ENCODE data around the gene LRRN2.
A peak's percentile ranks its signal among the peaks of the same experiment; 100 is the strongest.

Gene LRRN2

GRCh38 chr1:204723131-204723787, 37.7 kb upstream of the LRRN2 start:
- Mint-ChIP-seq H3K4me3 (no peak overlapping the region), H3K36me3 (ENCODE audit: insufficient read depth) (no peaks in the 10 kb centered on the region), H3K4me1 (ENCODE audit: low read depth in 2 of 2) (no peaks in the 10 kb centered on the region), H3K27ac (no peak overlapping the region), H3K9me3 (no peaks in the 10 kb centered on the region), H3K27me3 (peaks cover 23 to 31% of the 10 kb centered on the region in 2 donors)
- DNase-seq: no peak
- peak; percentile 42 for ATAC-seq (replicated peaks)

DNA sequence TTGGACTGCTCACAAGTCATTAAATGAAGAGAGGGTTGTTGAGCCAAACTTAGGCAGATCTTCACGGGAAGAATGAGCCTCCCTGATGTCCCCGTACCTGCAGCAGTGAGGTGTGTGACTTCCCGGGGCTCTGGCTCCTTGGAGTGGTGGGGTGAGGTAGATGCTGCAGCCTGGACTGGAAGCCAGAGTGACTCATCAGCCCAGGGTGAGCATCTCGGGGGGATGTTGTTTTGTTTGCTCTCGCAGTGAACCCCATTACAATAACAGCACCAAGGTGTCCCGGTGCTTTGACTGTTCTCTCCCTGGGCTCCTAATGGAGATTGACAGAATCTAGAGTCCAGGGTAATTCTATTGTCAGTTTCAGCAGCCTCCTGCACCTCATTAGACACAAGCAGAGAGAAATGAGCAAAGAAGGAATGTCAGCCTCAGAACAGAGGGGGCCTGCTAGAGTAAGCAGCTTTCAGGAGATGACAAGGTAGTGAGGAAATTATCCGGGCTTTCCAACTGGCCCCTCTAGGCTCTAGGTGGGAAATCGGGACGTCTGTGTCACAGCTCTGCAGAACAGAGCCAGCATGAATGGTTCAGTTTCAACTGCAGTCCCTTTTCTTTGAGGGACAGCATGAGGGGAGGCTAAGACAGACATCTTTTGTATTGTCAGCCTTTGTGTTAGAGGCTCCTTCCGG, 36.0 kb upstream of the LRRN2 start:
- H3K27ac Mint-ChIP-seq: no peak overlapping the region
- H3K4me3 Mint-ChIP-seq: no peak overlapping the region
- no peaks in the 10 kb centered on the region for H3K9me3 Mint-ChIP-seq
- no peaks in the 10 kb centered on the region for H3K4me1 Mint-ChIP-seq (ENCODE audit: low read depth in 2 of 2)
- H3K36me3 Mint-ChIP-seq (ENCODE audit: insufficient read depth): no peaks in the 10 kb centered on the region
- peaks cover 18 to 23% of the 10 kb centered on the region in 2 donors for H3K27me3 Mint-ChIP-seq
- ATAC-seq (replicated peaks) (no peak), DNase-seq (no peak)

- no peak for DNase-seq
- Mint-ChIP-seq H3K4me3 (no peak overlapping the region), H3K9me3 (no peaks in the 10 kb centered on the region), H3K36me3 (ENCODE audit: insufficient read depth) (no peaks in the 10 kb centered on the region), H3K27me3 (peaks cover 37 to 57% of the 10 kb centered on the region in 2 donors), H3K27ac (no peak overlapping the region), H3K4me1 (ENCODE audit: low read depth in 2 of 2) (no peaks in the 10 kb centered on the region)
- no peak for ATAC-seq (replicated peaks)
These were observed 31.1 kb upstream of the LRRN2 start for GRCh38 chr1:204716660-204717059.

- no peak for DNase-seq
- no peak for ATAC-seq (replicated peaks)
- Mint-ChIP-seq H3K27ac (no peak overlapping the region), H3K27me3 (peaks cover 49 to 69% of the 10 kb centered on the region in 2 donors), H3K36me3 (ENCODE audit: insufficient read depth) (no peaks in the 10 kb centered on the region), H3K4me1 (ENCODE audit: low read depth in 2 of 2) (no peaks in the 10 kb centered on the region), H3K4me3 (no peak overlapping the region), H3K9me3 (no peaks in the 10 kb centered on the region)
These were observed 29.4 kb upstream of the LRRN2 start for GRCh38 chr1:204714861-204715511.

- H3K4me1 Mint-ChIP-seq (ENCODE audit: low read depth in 2 of 2): no peaks in the 10 kb centered on the region
These were observed 28.8 kb upstream of the LRRN2 start for GRCh38 chr1:204714194-204714860.

GRCh38 chr1:204713541-204713940, 28.0 kb upstream of the LRRN2 start:
- Mint-ChIP-seq H3K4me3 (no peak overlapping the region), H3K27ac (no peak overlapping the region)

More at GRCh38 chr1:204714194-204714860, 28.8 kb upstream of the LRRN2 start:
- H3K27me3 Mint-ChIP-seq: peaks cover 48 to 71% of the 10 kb centered on the region in 2 donors
- no peak for ATAC-seq (replicated peaks)
- no peak overlapping the region for H3K27ac Mint-ChIP-seq
- no peaks in the 10 kb centered on the region for H3K9me3 Mint-ChIP-seq
- no peak overlapping the region for H3K4me3 Mint-ChIP-seq
- DNase-seq: no peak
- H3K36me3 Mint-ChIP-seq (ENCODE audit: insufficient read depth): no peaks in the 10 kb centered on the region

GRCh38 chr1:204712708-204713430, 27.3 kb upstream of the LRRN2 start:
- ATAC-seq (replicated peaks): no peak
- H3K9me3 Mint-ChIP-seq: no peaks in the 10 kb centered on the region
- DNase-seq: no peak
- no peaks in the 10 kb centered on the region for H3K36me3 Mint-ChIP-seq (ENCODE audit: insufficient read depth)
- H3K27ac Mint-ChIP-seq: no peak overlapping the region
- H3K4me1 Mint-ChIP-seq (ENCODE audit: low read depth in 2 of 2): no peaks in the 10 kb centered on the region
- H3K4me3 Mint-ChIP-seq: no peak overlapping the region
- H3K27me3 Mint-ChIP-seq: peaks cover 62 to 86% of the 10 kb centered on the region in 2 donors

More at GRCh38 chr1:204713541-204713940, 28.0 kb upstream of the LRRN2 start:
- Mint-ChIP-seq H3K9me3 (no peaks in the 10 kb centered on the region), H3K27me3 (peaks cover 56 to 79% of the 10 kb centered on the region in 2 donors), H3K4me1 (ENCODE audit: low read depth in 2 of 2) (no peaks in the 10 kb centered on the region), H3K36me3 (ENCODE audit: insufficient read depth) (no peaks in the 10 kb centered on the region)
- no peak for DNase-seq
- no peak for ATAC-seq (replicated peaks)

DNA sequence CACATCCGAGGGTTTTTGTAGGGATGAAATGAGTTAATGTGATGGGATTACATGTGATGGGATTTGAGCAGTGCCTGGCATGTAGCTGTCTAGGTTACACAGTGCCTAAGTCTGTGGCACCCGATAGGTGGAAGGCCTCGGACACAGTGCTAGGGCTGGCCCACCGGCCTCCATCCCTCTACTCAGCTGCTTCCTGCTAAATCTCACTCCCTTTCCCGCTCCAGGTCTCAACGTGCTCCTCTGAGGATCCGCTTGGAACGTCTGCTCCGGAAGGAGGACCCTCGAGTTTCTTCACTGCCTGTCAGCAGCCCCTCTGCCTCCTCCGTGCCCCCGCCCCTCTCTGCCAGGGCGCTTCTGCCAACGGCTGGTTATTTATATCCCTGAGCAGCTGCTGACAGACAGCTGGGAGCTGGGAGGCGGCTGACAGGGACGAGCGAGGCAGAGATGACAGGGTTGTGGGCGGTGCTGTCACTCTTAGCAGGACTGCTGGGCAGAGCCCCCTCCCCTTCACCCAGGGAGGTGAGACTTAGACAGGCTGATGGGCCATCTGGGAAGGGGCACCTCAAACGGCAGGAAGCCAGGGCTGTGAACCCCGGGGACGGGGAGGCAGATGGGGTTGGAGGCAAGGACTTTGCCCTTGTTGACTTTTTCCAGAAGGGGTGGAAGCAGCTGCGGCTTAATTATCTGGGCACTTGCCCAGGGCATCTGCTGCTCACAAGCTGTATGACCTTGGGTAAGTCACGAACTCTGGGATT, 26.6 kb upstream of the LRRN2 start:
- Mint-ChIP-seq H3K27ac (no peak overlapping the region), H3K4me1 (ENCODE audit: low read depth in 2 of 2) (peaks cover 0 to 3% of the 10 kb centered on the region in 2 donors), H3K9me3 (no peaks in the 10 kb centered on the region), H3K4me3 (no peak overlapping the region), H3K27me3 (peaks cover 66 to 93% of the 10 kb centered on the region in 2 donors), H3K36me3 (ENCODE audit: insufficient read depth) (peaks cover 2% of the 10 kb centered on the region)
- DNase-seq (no peak), ATAC-seq (replicated peaks) (no peak)

GRCh38 chr1:204711103-204711946, 25.8 kb upstream of the LRRN2 start:
- Mint-ChIP-seq H3K4me3 (no peak overlapping the region), H3K4me1 (ENCODE audit: low read depth in 2 of 2) (peaks cover 0 to 7% of the 10 kb centered on the region in 2 donors), H3K27me3 (peaks cover 70 to 99% of the 10 kb centered on the region in 2 donors), H3K36me3 (ENCODE audit: insufficient read depth) (peaks cover 3% of the 10 kb centered on the region), H3K9me3 (no peaks in the 10 kb centered on the region), H3K27ac (no peak overlapping the region)
- DNase-seq: no peak
- ATAC-seq (replicated peaks): no peak

- H3K9me3 Mint-ChIP-seq: no peaks in the 10 kb centered on the region
- H3K27me3 Mint-ChIP-seq: peaks cover 74 to 99% of the 10 kb centered on the region in 2 donors
- no peak for DNase-seq
- no peak overlapping the region for H3K27ac Mint-ChIP-seq
- ATAC-seq (replicated peaks): no peak
- peaks cover 0 to 12% of the 10 kb centered on the region in 2 donors for H3K4me1 Mint-ChIP-seq (ENCODE audit: low read depth in 2 of 2)
- no peak overlapping the region for H3K4me3 Mint-ChIP-seq
- peaks cover 3% of the 10 kb centered on the region for H3K36me3 Mint-ChIP-seq (ENCODE audit: insufficient read depth)
These were observed 24.7 kb upstream of the LRRN2 start for GRCh38 chr1:204709960-204710912.

DNA sequence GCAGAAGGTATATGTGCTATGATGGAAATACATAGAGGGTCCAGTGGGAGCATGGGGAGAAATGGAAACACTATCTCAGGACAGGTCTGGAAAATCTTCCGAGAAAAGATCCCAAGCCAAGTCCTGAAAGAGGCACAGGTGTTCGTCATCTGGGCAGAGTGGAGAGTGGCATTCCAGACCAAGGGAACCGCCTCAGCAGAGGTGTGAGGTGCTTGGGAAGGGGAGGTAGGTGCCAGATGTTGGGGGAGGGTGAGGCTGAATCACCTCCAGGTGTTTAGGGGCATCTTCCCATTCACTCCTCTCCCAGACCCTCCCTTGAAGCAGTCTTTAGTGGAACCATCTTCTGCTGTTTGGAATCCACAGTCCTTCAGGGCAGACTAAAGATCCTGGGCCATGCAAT, 23.5 kb upstream of the LRRN2 start:
- H3K9me3 Mint-ChIP-seq: no peaks in the 10 kb centered on the region
- peaks cover 3% of the 10 kb centered on the region for H3K36me3 Mint-ChIP-seq (ENCODE audit: insufficient read depth)
- no peak overlapping the region for H3K4me3 Mint-ChIP-seq
- no peak for ATAC-seq (replicated peaks)
- peaks cover 0 to 12% of the 10 kb centered on the region in 2 donors for H3K4me1 Mint-ChIP-seq (ENCODE audit: low read depth in 2 of 2)
- no peak overlapping the region for H3K27ac Mint-ChIP-seq
- peaks cover 73 to 99% of the 10 kb centered on the region in 2 donors for H3K27me3 Mint-ChIP-seq
- no peak for DNase-seq

Measured in effector memory CD8-positive, alpha-beta T cell (primary cell).